Body of pancreas (tissue), 4 donors: ENCODE data around the gene ATG101.

ENCODE experiments used
- CTCF ChIP-seq, 7 experiments: fragments of 450-650 bp in 4 of 7; fragments of 200-600 bp in 3 of 7; sonication (generic) in 3 of 7; IDR thresholded peaks; one replicate each; pipeline ENCODE4 v1.5.1; 2016 to 2019; ENCODE audit warnings: antibody characterized with exemption in 7 of 7
- POLR2A ChIP-seq, 3 donors: fragments of 450-650 bp; IDR thresholded peaks; one replicate each; pipeline ENCODE4 v1.6.1; 2016; ENCODE audit warnings: antibody characterized with exemption in 3 of 3, mild to moderate bottlenecking in 2 of 3

- no peak for TF ChIP-seq POLR2A (IDR thresholded peaks at IDR 0.05)
- TF ChIP-seq CTCF (IDR thresholded peaks at IDR 0.05): no peak
Measured at GRCh38 chr12:52125476-52125900, 55.7 kb downstream of the ATG101 start.
